Lower lobe of right lung (tissue), 2 donors: ENCODE results near the gene CFAP251. TPM values are rescaled to one million over a fixed set of nuclear protein-coding genes. Genes with fewer than 3 reads are reported as not detected.
"Not testable (repeated sequence)": the region's sequence is repeated elsewhere in the genome, so short reads cannot be mapped to it uniquely, and the experiment has no call there.

Experiments
- ATAC-seq, 2 donors: fragments of 200-7000 bp; cut with Tn5 transposase; one replicate each; pipeline ENCODE4 v1.9.1; 2020 to 2022; ENCODE audit warnings: mild to moderate bottlenecking in 2 of 2, moderate library complexity in 2 of 2
- DNase-seq: peaks from one replicate; pipeline ENCODE4 v3.0.0-alpha.2; 2020
- H3K27ac ChIP-seq: fragments of 200-600 bp; one replicate; pipeline ENCODE4 v1.8.0; 2022
- H3K27me3 ChIP-seq: fragments of 200-600 bp; one replicate; pipeline ENCODE4 v1.8.0; 2022; ENCODE audit warnings: low read depth
- H3K36me3 ChIP-seq: fragments of 200-600 bp; one replicate; pipeline ENCODE4 v1.8.0; 2022; ENCODE audit warnings: mild to moderate bottlenecking
- H3K4me1 ChIP-seq: fragments of 200-600 bp; one replicate; pipeline ENCODE4 v1.8.0; 2022
- H3K4me3 ChIP-seq: fragments of 200-600 bp; one replicate; pipeline ENCODE4 v1.8.0; 2022; ENCODE audit warnings: mild to moderate bottlenecking
- H3K9me3 ChIP-seq: fragments of 200-600 bp; one replicate; pipeline ENCODE4 v1.8.0; 2022
- CTCF ChIP-seq: fragments of 200-600 bp; IDR thresholded peaks from one replicate; pipeline ENCODE4 v1.8.0; 2022; ENCODE audit warnings: antibody characterized with exemption, mild to moderate bottlenecking
- intact Hi-C: fragments of 100-400 bp; cut with DNase I; formaldehyde crosslinking; loops from one replicate; pipeline ENCODE4 v1.11.0; 2022
- long read RNA-seq: library from polyadenylated mRNA; unstranded; transcript quantifications from one replicate; pipeline ENCODE4 v2.0.0, GENCODE V29; 2021
- total RNA-seq: library from RNA; stranded (reverse); fragmentation: NEBNext Ultra II Directional; extraction: Animal tissue kit (Norgen Biotek cat#: 25700); gene quantifications from one replicate; pipeline ENCODE4 v1.2.1, GENCODE V29; 2021
- donor health status: DM: no; HTN: yes; CAD: no; lungs with severe emphysema.

CFAP251 gene
- 8.2 TPM for total RNA-seq
- long read RNA-seq, partial matches to known transcripts = 1 of 2 reads
- long read RNA-seq, other reads (novel, unspliced or antisense) = 1 of 2 reads

GRCh38 chr12:121917950-121918678 lies at the start of gene CFAP251:
CFAP251 (plus strand) TSS chr12:121918592; CDS start chr12:121921306, 2,714 bp downstream.
- Histone ChIP-seq H3K9me3 (no peaks in the 10 kb centered on the region), H3K4me3 (peak within 1 kb of the TSS; percentile 57), H3K4me1 (peaks cover 5% of the 10 kb centered on the region), H3K27ac (peak within 1 kb of the TSS; percentile 70), H3K36me3 (peaks cover 48% of the 10 kb centered on the region), H3K27me3 (no peaks in the 10 kb centered on the region)
- intact Hi-C loops = no loop called here
- DNase-seq (peak; percentile 100), ATAC-seq (peak; percentile 98 to 99)
- peak; percentile 70 for TF ChIP-seq CTCF

GRCh38 chr12:121869229-121869628 lies 49.2 kb upstream of the CFAP251 start:
- intact Hi-C loops, ATAC-seq, DNase-seq, H3K36me3 ChIP-seq, H3K4me3 ChIP-seq, H3K27me3 ChIP-seq, H3K9me3 ChIP-seq, H3K27ac ChIP-seq, H3K4me1 ChIP-seq: not testable (repeated sequence)

GRCh38 chr12:121871467-121871866 lies 46.9 kb upstream of the CFAP251 start:
- ATAC-seq = no peak
- intact Hi-C loops = no loop called here
- Histone ChIP-seq H3K36me3 (no peaks in the 10 kb centered on the region), H3K4me3 (no peak overlapping the region), H3K27ac (no peak overlapping the region), H3K4me1 (no peaks in the 10 kb centered on the region), H3K9me3 (no peaks in the 10 kb centered on the region), H3K27me3 (no peaks in the 10 kb centered on the region)
- TF ChIP-seq CTCF = no peak
- DNase-seq = no peak

- H3K4me1 ChIP-seq = no peaks in the 10 kb centered on the region
- DNase-seq = no peak
- peak; percentile 7 to 35 for ATAC-seq
- no peaks in the 10 kb centered on the region for H3K9me3 ChIP-seq
- H3K4me3 ChIP-seq = no peak overlapping the region
- H3K27ac ChIP-seq = peak overlapping the region; percentile 31
- no peaks in the 10 kb centered on the region for H3K27me3 ChIP-seq
- H3K36me3 ChIP-seq = no peaks in the 10 kb centered on the region
- intact Hi-C loops = no loop called here
- TF ChIP-seq CTCF = no peak
Observed at GRCh38 chr12:121872546-121873215, 45.7 kb upstream of the CFAP251 start.

GRCh38 chr12:121873216-121873569 lies 45.2 kb upstream of the CFAP251 start:
- no peaks in the 10 kb centered on the region for H3K27me3 ChIP-seq
- no peaks in the 10 kb centered on the region for H3K9me3 ChIP-seq
- DNase-seq (no peak), ATAC-seq (peak in 1 of 2 donors; percentile 50)
- intact Hi-C loops = no loop called here
- H3K4me3 ChIP-seq = no peak overlapping the region
- H3K27ac ChIP-seq = peak overlapping the region; percentile 31
- TF ChIP-seq CTCF = no peak
- H3K36me3 ChIP-seq = no peaks in the 10 kb centered on the region
- H3K4me1 ChIP-seq = no peaks in the 10 kb centered on the region

GRCh38 chr12:121874071-121874470 lies 44.3 kb upstream of the CFAP251 start:
- H3K27me3 ChIP-seq = no peaks in the 10 kb centered on the region
- no peaks in the 10 kb centered on the region for H3K9me3 ChIP-seq
- no peak for DNase-seq
- intact Hi-C loops = no loop called here
- H3K36me3 ChIP-seq = no peaks in the 10 kb centered on the region
- H3K27ac ChIP-seq = no peak overlapping the region
- TF ChIP-seq CTCF = no peak
- H3K4me1 ChIP-seq = no peaks in the 10 kb centered on the region
- ATAC-seq = no peak
- no peak overlapping the region for H3K4me3 ChIP-seq
